K562 (cell line): Measurements from ENCODE around the gene MICU2. TPM values are rescaled to one million over a fixed set of nuclear protein-coding genes. Genes with fewer than 3 reads are reported as not detected.

Experiments used
- AFF4 ChIP-seq: sonication (generic); formaldehyde crosslinking; IDR thresholded peaks from 2 replicates; pipeline ENCODE4 v1.8.0; 2023; ENCODE audit warnings: mild to moderate bottlenecking, missing genetic modification reagents
- DPF2 ChIP-seq: fragments of 450-650 bp; IDR thresholded peaks from 2 replicates; pipeline ENCODE4 v1.6.1; 2016
- ELK3 ChIP-seq: fragments of 450-650 bp; formaldehyde crosslinking; IDR thresholded peaks from 2 replicates; pipeline ENCODE4 v1.4.0; 2020; ENCODE audit warnings: mild to moderate bottlenecking
- FIP1L1 ChIP-seq: fragments of 200-400 bp; formaldehyde crosslinking; IDR thresholded peaks from 2 replicates; pipeline ENCODE4 v1.6.1; 2018; ENCODE audit warnings: mild to moderate bottlenecking, low read depth, low read length; ENCODE audit not compliant: poor library complexity, severe bottlenecking
- FOSL1 ChIP-seq: fragments of 200-800 bp; sonication (Bioruptor generic); conservative IDR thresholded peaks from 2 replicates; pipeline ENCODE4 v1.6.1; 2016; ENCODE audit warnings: missing genetic modification characterization, missing compliant biosample characterization
- GABPB2 ChIP-seq: fragments of 250-450 bp; sonication (Bioruptor Pico); conservative IDR thresholded peaks from 2 replicates; pipeline ENCODE4 v1.5.1; 2021; ENCODE audit warnings: mild to moderate bottlenecking
- HMGN3 ChIP-seq: IDR thresholded peaks from 2 replicates; pipeline ENCODE4 v1.6.1; 2011; ENCODE audit warnings: borderline replicate concordance, low read depth, mild to moderate bottlenecking, mixed read lengths, low read length; ENCODE audit not compliant: insufficient read length; ENCODE audit errors: extremely low read depth
- PML ChIP-seq: IDR thresholded peaks from 2 replicates; pipeline ENCODE4 v1.6.1; 2012; ENCODE audit warnings: low read length, inconsistent platforms
- SIN3B ChIP-seq: fragments of 450-650 bp; IDR thresholded peaks from 2 replicates; pipeline ENCODE4 v1.6.1; 2017; ENCODE audit warnings: low read depth, mild to moderate bottlenecking, moderate library complexity
- TEAD2 ChIP-seq: fragments of 450-650 bp; IDR thresholded peaks from 2 replicates; pipeline ENCODE4 v1.6.1; 2016; ENCODE audit warnings: missing genetic modification characterization, control low read depth, missing compliant biosample characterization
- ZKSCAN3 ChIP-seq: fragments of 250-450 bp; sonication (Bioruptor Pico); IDR thresholded peaks from 2 replicates; pipeline ENCODE4 v1.4.0; 2020
- ZNF668 ChIP-seq: fragments of 250-450 bp; sonication (Bioruptor Pico); IDR thresholded peaks from 2 replicates; pipeline ENCODE4 v1.8.0; 2022; ENCODE audit warnings: mild to moderate bottlenecking, inconsistent platforms
- polyA plus RNA-seq, 8 experiments: library from polyadenylated mRNA; depleted of rRNA in 4 of 8; stranded (reverse) in 5 of 8; unstranded in 3 of 8; fragments of >200 nt; fragmentation: Nextera tagmentation in 2 of 8; fragmentation: Illumina TruSeq in 1 of 8; extraction: Ambion mirVana in 2 of 8; extraction: Trizol in 1 of 8; gene quantifications; 2 replicates each; pipeline versions ENCODE4 v1.2.1 to v1.2.3, GENCODE V29; 2011 to 2014; ENCODE audit warnings: inconsistent platforms in 1 of 8, missing spikeins in 1 of 8
- total RNA-seq, 7 experiments: library from RNA; depleted of rRNA in 6 of 7; stranded (reverse); fragments of >200 nt in 6 of 7; fragmentation: Illumina TruSeq in 2 of 7; extraction: Trizol in 2 of 7; gene quantifications; 2 replicates each; pipeline versions ENCODE4 v1.2.1 to v1.2.3, GENCODE V29; 2011 to 2021; ENCODE audit warnings: low replicate concordance in 1 of 7
- TF ChIP-seq, protein P1 (sequence below): IDR thresholded peaks from 2 replicates; pipeline ENCODE4 v1.6.1; 2016; ENCODE audit warnings: missing genetic modification characterization, missing compliant biosample characterization
- TF ChIP-seq, protein P2 (sequence below), 2 experiments: fragments of 450-650 bp; IDR thresholded peaks; 2 replicates each; pipeline ENCODE4 v1.6.1; 2016
- TF ChIP-seq, protein P3 (sequence below): fragments of 450-650 bp; IDR thresholded peaks from 2 replicates; pipeline ENCODE4 v1.6.1; 2016; ENCODE audit warnings: low read depth, mild to moderate bottlenecking, moderate library complexity
- TF ChIP-seq, protein P4 (sequence below): sonication (generic); formaldehyde crosslinking; IDR thresholded peaks from 2 replicates; pipeline ENCODE4 v1.8.0; 2022; ENCODE audit warnings: mild to moderate bottlenecking, missing genetic modification reagents, borderline replicate concordance

The MICU2 gene
- total and polyA plus RNA-seq, 9 of the 15 experiments (the other 6 are each of a cell fraction or from before 2014, with no cell fraction given) = 9.1 to 41.8 (median 33.4) TPM

- TF ChIP-seq FIP1L1 (peak; percentile 46), HMGN3 (peak; percentile 73), GABPB2 (CRISPR knock-in tag) (no peak), SIN3B (peak; percentile 92), ELK3 (CRISPR knock-in tag) (no peak), ZKSCAN3 (CRISPR knock-in tag) (no peak), TEAD2 (no peak), FOSL1 (tag) (no peak), AFF4 (CRISPR knock-in tag) (no peak), ZNF668 (no peak), PML (peak; percentile 77), DPF2 (no peak; the same call in 1 of the 2 replicates)
- TF ChIP-seq, protein P1, sequence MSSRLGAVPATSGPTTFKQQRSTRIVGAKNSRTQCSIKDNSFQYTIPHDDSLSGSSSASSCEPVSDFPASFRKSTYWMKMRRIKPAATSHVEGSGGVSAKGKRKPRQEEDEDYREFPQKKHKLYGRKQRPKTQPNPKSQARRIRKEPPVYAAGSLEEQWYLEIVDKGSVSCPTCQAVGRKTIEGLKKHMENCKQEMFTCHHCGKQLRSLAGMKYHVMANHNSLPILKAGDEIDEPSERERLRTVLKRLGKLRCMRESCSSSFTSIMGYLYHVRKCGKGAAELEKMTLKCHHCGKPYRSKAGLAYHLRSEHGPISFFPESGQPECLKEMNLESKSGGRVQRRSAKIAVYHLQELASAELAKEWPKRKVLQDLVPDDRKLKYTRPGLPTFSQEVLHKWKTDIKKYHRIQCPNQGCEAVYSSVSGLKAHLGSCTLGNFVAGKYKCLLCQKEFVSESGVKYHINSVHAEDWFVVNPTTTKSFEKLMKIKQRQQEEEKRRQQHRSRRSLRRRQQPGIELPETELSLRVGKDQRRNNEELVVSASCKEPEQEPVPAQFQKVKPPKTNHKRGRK (tag) = no peak
- TF ChIP-seq, protein P2, sequence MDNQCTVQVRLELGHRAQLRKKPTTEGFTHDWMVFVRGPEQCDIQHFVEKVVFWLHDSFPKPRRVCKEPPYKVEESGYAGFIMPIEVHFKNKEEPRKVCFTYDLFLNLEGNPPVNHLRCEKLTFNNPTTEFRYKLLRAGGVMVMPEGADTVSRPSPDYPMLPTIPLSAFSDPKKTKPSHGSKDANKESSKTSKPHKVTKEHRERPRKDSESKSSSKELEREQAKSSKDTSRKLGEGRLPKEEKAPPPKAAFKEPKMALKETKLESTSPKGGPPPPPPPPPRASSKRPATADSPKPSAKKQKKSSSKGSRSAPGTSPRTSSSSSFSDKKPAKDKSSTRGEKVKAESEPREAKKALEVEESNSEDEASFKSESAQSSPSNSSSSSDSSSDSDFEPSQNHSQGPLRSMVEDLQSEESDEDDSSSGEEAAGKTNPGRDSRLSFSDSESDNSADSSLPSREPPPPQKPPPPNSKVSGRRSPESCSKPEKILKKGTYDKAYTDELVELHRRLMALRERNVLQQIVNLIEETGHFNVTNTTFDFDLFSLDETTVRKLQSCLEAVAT (IDR thresholded peaks at IDR 0.05) = no peak
- TF ChIP-seq, protein P3, sequence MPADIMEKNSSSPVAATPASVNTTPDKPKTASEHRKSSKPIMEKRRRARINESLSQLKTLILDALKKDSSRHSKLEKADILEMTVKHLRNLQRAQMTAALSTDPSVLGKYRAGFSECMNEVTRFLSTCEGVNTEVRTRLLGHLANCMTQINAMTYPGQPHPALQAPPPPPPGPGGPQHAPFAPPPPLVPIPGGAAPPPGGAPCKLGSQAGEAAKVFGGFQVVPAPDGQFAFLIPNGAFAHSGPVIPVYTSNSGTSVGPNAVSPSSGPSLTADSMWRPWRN = no peak
- TF ChIP-seq, protein P4, sequence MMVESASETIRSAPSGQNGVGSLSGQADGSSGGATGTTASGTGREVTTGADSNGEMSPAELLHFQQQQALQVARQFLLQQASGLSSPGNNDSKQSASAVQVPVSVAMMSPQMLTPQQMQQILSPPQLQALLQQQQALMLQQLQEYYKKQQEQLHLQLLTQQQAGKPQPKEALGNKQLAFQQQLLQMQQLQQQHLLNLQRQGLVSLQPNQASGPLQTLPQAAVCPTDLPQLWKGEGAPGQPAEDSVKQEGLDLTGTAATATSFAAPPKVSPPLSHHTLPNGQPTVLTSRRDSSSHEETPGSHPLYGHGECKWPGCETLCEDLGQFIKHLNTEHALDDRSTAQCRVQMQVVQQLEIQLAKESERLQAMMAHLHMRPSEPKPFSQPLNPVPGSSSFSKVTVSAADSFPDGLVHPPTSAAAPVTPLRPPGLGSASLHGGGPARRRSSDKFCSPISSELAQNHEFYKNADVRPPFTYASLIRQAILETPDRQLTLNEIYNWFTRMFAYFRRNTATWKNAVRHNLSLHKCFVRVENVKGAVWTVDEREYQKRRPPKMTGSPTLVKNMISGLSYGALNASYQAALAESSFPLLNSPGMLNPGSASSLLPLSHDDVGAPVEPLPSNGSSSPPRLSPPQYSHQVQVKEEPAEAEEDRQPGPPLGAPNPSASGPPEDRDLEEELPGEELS (CRISPR knock-in tag) = no peak
Measured at GRCh38 chr13:21603531-21604448, at the start of gene MICU2 (continued).
